MM.1S (cell line): ENCODE results near the gene TMEM233.

Experiments used
- DNase-seq: peaks from one replicate; pipeline ENCODE4 v3.0.0-alpha.2; 2015
- H2AFZ ChIP-seq: fragments of 300-600 bp; sonication (generic); 2 replicates; pipeline ENCODE4 v1.6.0; 2016; ENCODE audit warnings: antibody characterized with exemption, low read length
- H3F3A ChIP-seq: fragments of 300-600 bp; sonication (generic); 2 replicates; pipeline ENCODE4 v1.6.1; 2016; ENCODE audit warnings: mild to moderate bottlenecking, antibody characterized with exemption, low read length, moderate library complexity, mixed read lengths; ENCODE audit not compliant: insufficient read depth
- H3K27ac ChIP-seq: fragments of 300-600 bp; sonication (generic); 2 replicates; pipeline ENCODE4 v1.5.1; 2016; ENCODE audit warnings: mild to moderate bottlenecking, low read length
- H3K27me3 ChIP-seq: fragments of 300-600 bp; sonication (generic); replicated peaks from 2 replicates; pipeline ENCODE4 v1.6.0; 2016; ENCODE audit warnings: low read length; ENCODE audit not compliant: insufficient read depth
- H3K36me3 ChIP-seq: fragments of 300-600 bp; sonication (generic); replicated peaks from 2 replicates; pipeline ENCODE4 v1.6.1; 2016; ENCODE audit warnings: mild to moderate bottlenecking, low read length, mixed read lengths; ENCODE audit not compliant: insufficient read depth
- H3K4me1 ChIP-seq: fragments of 300-600 bp; sonication (generic); 2 replicates; pipeline ENCODE4 v1.6.1; 2016; ENCODE audit warnings: low read length, mixed read lengths
- H3K4me2 ChIP-seq: fragments of 300-600 bp; sonication (generic); 2 replicates; pipeline ENCODE4 v1.6.0; 2016; ENCODE audit warnings: low read depth, low read length
- H3K4me3 ChIP-seq: fragments of 300-600 bp; sonication (generic); 2 replicates; pipeline ENCODE4 v1.5.1; 2016; ENCODE audit warnings: low read length, mixed read lengths
- H3K79me2 ChIP-seq: fragments of 300-600 bp; sonication (generic); 2 replicates; pipeline ENCODE4 v1.6.1; 2016; ENCODE audit warnings: mixed run types, low read length, mixed read lengths
- H3K9ac ChIP-seq: fragments of 300-600 bp; sonication (generic); 2 replicates; pipeline ENCODE4 v1.6.1; 2016; ENCODE audit warnings: low read length, mixed read lengths
- H3K9me2 ChIP-seq: fragments of 300-600 bp; sonication (generic); replicated peaks from 2 replicates; pipeline ENCODE4 v1.6.1; 2016; ENCODE audit warnings: mild to moderate bottlenecking, low read length, mixed read lengths; ENCODE audit not compliant: insufficient read depth
- H3K9me3 ChIP-seq: fragments of 300-600 bp; sonication (generic); replicated peaks from 2 replicates; pipeline ENCODE4 v1.6.1; 2016; ENCODE audit warnings: mild to moderate bottlenecking, low read length, mixed read lengths; ENCODE audit not compliant: insufficient read depth
- H4K20me1 ChIP-seq: fragments of 300-600 bp; sonication (generic); 2 replicates; pipeline ENCODE4 v1.6.1; 2016; ENCODE audit warnings: mild to moderate bottlenecking, low read length, moderate library complexity, mixed read lengths; ENCODE audit not compliant: insufficient read depth
- EZH2 ChIP-seq: fragments of 300-600 bp; sonication (generic); optimal IDR thresholded peaks from 2 replicates; pipeline ENCODE3; 2017; ENCODE audit warnings: low read depth, mild to moderate bottlenecking, antibody characterized with exemption, low read length, mixed read lengths
- EZH2phosphoT487 ChIP-seq: fragments of 300-600 bp; sonication (generic); IDR thresholded peaks from 2 replicates; pipeline ENCODE4 v1.6.1; 2018; ENCODE audit warnings: antibody characterized with exemption, low read length
- TF ChIP-seq, protein P1 (sequence below): fragments of 300-600 bp; sonication (generic); IDR thresholded peaks from 2 replicates; pipeline ENCODE4 v1.5.1; 2016; ENCODE audit warnings: antibody characterized with exemption, low read length, mixed read lengths

TMEM233 gene

GRCh38 chr12:119602734-119603094 lies 9.1 kb downstream of the TMEM233 start:
- no peaks in the 10 kb centered on the region for H3K27me3 ChIP-seq
- no peak for TF ChIP-seq EZH2
- TF ChIP-seq, protein P1, sequence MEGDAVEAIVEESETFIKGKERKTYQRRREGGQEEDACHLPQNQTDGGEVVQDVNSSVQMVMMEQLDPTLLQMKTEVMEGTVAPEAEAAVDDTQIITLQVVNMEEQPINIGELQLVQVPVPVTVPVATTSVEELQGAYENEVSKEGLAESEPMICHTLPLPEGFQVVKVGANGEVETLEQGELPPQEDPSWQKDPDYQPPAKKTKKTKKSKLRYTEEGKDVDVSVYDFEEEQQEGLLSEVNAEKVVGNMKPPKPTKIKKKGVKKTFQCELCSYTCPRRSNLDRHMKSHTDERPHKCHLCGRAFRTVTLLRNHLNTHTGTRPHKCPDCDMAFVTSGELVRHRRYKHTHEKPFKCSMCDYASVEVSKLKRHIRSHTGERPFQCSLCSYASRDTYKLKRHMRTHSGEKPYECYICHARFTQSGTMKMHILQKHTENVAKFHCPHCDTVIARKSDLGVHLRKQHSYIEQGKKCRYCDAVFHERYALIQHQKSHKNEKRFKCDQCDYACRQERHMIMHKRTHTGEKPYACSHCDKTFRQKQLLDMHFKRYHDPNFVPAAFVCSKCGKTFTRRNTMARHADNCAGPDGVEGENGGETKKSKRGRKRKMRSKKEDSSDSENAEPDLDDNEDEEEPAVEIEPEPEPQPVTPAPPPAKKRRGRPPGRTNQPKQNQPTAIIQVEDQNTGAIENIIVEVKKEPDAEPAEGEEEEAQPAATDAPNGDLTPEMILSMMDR: no peak
- TF ChIP-seq EZH2phosphoT487: no peak

GRCh38 chr12:119603767-119604166 lies 10.2 kb downstream of the TMEM233 start:
- DNase-seq: no peak
- Histone ChIP-seq H2AFZ (no peak overlapping the region), H3K36me3 (no peaks in the 10 kb centered on the region), H3K4me3 (no peak overlapping the region), H3F3A (no peaks in the 10 kb centered on the region), H3K27me3 (no peaks in the 10 kb centered on the region), H3K79me2 (no peaks in the 10 kb centered on the region), H3K4me2 (no peak overlapping the region), H3K9me3 (no peaks in the 10 kb centered on the region), H3K9ac (no peak overlapping the region), H3K4me1 (no peaks in the 10 kb centered on the region), H4K20me1 (no peaks in the 10 kb centered on the region), H3K9me2 (no peaks in the 10 kb centered on the region), H3K27ac (no peak overlapping the region)
- TF ChIP-seq, protein P1: no peak
- TF ChIP-seq EZH2 (no peak), EZH2phosphoT487 (no peak)

More at GRCh38 chr12:119602734-119603094, 9.1 kb downstream of the TMEM233 start:
- DNase-seq: no peak
- Histone ChIP-seq H3F3A (no peaks in the 10 kb centered on the region), H4K20me1 (no peaks in the 10 kb centered on the region), H3K9me3 (no peaks in the 10 kb centered on the region), H3K4me3 (no peak overlapping the region), H3K9ac (no peak overlapping the region), H3K36me3 (no peaks in the 10 kb centered on the region), H3K79me2 (no peaks in the 10 kb centered on the region), H3K4me1 (no peaks in the 10 kb centered on the region), H3K27ac (no peak overlapping the region), H3K9me2 (no peaks in the 10 kb centered on the region), H3K4me2 (no peak overlapping the region), H2AFZ (no peak overlapping the region)

- H3K4me3 ChIP-seq: no peak overlapping the region
- no peak overlapping the region for H3K9ac ChIP-seq
- DNase-seq: no peak
- H3F3A ChIP-seq: no peaks in the 10 kb centered on the region
- H3K79me2 ChIP-seq: no peaks in the 10 kb centered on the region
- H2AFZ ChIP-seq: no peak overlapping the region
- no peaks in the 10 kb centered on the region for H3K36me3 ChIP-seq
- H3K27me3 ChIP-seq: no peaks in the 10 kb centered on the region
- H3K4me1 ChIP-seq: no peaks in the 10 kb centered on the region
- no peaks in the 10 kb centered on the region for H3K9me2 ChIP-seq
- no peaks in the 10 kb centered on the region for H3K9me3 ChIP-seq
- no peak overlapping the region for H3K27ac ChIP-seq
- H4K20me1 ChIP-seq: no peaks in the 10 kb centered on the region
- H3K4me2 ChIP-seq: no peak overlapping the region
- TF ChIP-seq, protein P1: no peak
- no peak for TF ChIP-seq EZH2
- TF ChIP-seq EZH2phosphoT487: no peak
Observed at GRCh38 chr12:119609358-119609757, 15.8 kb downstream of the TMEM233 start.
